H1 (cell line): ENCODE measurements around the gene TPSB2. TPM values are rescaled to one million over a fixed set of nuclear protein-coding genes. Genes with fewer than 3 reads are reported as not detected.

ENCODE experiments used
- polyA plus RNA-seq, 7 experiments: library from polyadenylated mRNA; depleted of rRNA in 3 of 7; stranded (reverse) in 5 of 7; unstranded in 2 of 7; fragments of >200 nt in 5 of 7; fragments of 200-250 nt in 2 of 7; gene quantifications; 1 replicate in 5 of 7; 2 replicates in 1 of 7; 4 replicates in 1 of 7; pipeline versions ENCODE4 v1.2.1 to v1.2.3, GENCODE V29; 2011 to 2013; ENCODE audit warnings: missing spikeins in 2 of 7, mixed read lengths in 2 of 7
- total RNA-seq: library from RNA; stranded (reverse); fragmentation: NEBNext Ultra II Directional; extraction: Animal tissue kit (Norgen Biotek cat#: 25700); gene quantifications from 2 replicates; pipeline ENCODE4 v1.2.1, GENCODE V29; 2021
- TF ChIP-seq, protein P1 (sequence below): fragments of 300-600 bp; sonication (generic); IDR thresholded peaks from 2 replicates; pipeline ENCODE4 v1.7.1; 2012; ENCODE audit warnings: low read length, moderate library complexity, mild to moderate bottlenecking, inconsistent platforms; ENCODE audit not compliant: insufficient replicate concordance

The TPSB2 gene
- total and polyA plus RNA-seq, 2 of the 8 experiments (the other 6 are each of a cell fraction or from before 2014, with no cell fraction given): 0.08 TPM; not detected in 1

DNA sequence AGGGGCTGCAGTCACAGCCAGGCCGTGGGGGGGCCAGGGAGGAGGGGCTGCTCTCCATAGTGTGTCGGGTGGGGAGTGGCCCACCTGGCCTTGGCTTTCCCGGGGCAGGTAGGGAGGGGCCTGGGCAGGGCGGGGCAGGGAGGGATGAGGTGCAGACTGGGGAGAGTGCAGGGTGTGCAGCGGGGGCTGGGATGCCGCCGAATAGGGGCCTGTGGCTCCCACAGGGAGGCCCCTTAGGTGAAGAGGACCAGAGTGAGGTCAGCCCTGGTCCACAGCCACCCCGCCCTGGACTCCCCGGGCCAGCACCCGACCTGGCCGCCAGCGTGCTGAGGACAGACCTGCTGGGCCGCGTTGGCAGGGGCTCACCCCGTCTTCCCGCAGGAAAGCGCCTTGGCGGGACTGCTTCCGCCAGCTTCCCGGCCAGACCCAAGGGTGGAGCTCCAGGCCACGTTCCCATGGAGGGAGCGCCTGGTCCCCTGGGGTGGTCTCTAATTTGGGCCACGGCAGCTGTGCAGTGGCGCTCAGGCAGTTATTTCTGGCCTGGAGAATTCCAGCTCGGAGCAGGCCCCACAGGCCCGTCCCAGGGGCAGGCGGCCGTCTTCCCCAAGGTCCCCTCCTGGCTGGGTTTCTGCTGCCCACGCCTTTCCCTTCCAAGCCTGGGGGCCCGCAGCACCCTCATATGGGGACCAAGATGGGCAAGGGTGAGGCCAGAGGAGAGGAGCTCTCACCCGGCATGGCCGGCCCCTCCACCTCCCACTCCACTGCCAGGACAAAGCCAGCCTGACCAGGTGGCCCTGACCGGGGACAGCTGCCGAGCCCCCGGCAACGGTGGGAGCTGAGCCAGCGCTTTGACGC, 49.2 kb downstream of the TPSB2 start (continued):
- TF ChIP-seq, protein P1, sequence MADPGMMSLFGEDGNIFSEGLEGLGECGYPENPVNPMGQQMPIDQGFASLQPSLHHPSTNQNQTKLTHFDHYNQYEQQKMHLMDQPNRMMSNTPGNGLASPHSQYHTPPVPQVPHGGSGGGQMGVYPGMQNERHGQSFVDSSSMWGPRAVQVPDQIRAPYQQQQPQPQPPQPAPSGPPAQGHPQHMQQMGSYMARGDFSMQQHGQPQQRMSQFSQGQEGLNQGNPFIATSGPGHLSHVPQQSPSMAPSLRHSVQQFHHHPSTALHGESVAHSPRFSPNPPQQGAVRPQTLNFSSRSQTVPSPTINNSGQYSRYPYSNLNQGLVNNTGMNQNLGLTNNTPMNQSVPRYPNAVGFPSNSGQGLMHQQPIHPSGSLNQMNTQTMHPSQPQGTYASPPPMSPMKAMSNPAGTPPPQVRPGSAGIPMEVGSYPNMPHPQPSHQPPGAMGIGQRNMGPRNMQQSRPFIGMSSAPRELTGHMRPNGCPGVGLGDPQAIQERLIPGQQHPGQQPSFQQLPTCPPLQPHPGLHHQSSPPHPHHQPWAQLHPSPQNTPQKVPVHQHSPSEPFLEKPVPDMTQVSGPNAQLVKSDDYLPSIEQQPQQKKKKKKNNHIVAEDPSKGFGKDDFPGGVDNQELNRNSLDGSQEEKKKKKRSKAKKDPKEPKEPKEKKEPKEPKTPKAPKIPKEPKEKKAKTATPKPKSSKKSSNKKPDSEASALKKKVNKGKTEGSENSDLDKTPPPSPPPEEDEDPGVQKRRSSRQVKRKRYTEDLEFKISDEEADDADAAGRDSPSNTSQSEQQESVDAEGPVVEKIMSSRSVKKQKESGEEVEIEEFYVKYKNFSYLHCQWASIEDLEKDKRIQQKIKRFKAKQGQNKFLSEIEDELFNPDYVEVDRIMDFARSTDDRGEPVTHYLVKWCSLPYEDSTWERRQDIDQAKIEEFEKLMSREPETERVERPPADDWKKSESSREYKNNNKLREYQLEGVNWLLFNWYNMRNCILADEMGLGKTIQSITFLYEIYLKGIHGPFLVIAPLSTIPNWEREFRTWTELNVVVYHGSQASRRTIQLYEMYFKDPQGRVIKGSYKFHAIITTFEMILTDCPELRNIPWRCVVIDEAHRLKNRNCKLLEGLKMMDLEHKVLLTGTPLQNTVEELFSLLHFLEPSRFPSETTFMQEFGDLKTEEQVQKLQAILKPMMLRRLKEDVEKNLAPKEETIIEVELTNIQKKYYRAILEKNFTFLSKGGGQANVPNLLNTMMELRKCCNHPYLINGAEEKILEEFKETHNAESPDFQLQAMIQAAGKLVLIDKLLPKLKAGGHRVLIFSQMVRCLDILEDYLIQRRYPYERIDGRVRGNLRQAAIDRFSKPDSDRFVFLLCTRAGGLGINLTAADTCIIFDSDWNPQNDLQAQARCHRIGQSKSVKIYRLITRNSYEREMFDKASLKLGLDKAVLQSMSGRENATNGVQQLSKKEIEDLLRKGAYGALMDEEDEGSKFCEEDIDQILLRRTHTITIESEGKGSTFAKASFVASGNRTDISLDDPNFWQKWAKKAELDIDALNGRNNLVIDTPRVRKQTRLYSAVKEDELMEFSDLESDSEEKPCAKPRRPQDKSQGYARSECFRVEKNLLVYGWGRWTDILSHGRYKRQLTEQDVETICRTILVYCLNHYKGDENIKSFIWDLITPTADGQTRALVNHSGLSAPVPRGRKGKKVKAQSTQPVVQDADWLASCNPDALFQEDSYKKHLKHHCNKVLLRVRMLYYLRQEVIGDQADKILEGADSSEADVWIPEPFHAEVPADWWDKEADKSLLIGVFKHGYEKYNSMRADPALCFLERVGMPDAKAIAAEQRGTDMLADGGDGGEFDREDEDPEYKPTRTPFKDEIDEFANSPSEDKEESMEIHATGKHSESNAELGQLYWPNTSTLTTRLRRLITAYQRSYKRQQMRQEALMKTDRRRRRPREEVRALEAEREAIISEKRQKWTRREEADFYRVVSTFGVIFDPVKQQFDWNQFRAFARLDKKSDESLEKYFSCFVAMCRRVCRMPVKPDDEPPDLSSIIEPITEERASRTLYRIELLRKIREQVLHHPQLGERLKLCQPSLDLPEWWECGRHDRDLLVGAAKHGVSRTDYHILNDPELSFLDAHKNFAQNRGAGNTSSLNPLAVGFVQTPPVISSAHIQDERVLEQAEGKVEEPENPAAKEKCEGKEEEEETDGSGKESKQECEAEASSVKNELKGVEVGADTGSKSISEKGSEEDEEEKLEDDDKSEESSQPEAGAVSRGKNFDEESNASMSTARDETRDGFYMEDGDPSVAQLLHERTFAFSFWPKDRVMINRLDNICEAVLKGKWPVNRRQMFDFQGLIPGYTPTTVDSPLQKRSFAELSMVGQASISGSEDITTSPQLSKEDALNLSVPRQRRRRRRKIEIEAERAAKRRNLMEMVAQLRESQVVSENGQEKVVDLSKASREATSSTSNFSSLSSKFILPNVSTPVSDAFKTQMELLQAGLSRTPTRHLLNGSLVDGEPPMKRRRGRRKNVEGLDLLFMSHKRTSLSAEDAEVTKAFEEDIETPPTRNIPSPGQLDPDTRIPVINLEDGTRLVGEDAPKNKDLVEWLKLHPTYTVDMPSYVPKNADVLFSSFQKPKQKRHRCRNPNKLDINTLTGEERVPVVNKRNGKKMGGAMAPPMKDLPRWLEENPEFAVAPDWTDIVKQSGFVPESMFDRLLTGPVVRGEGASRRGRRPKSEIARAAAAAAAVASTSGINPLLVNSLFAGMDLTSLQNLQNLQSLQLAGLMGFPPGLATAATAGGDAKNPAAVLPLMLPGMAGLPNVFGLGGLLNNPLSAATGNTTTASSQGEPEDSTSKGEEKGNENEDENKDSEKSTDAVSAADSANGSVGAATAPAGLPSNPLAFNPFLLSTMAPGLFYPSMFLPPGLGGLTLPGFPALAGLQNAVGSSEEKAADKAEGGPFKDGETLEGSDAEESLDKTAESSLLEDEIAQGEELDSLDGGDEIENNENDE: no peak
- TF ChIP-seq, all 59 proteins: peak for 1
